Tibial artery (tissue), 4 donors: Measurements from ENCODE around the gene IQCE.

Experiments used
- DNase-seq, 2 donors: peaks; one replicate each; pipeline ENCODE4 v3.0.0-alpha.2; 2019
- H3K27ac ChIP-seq, 2 donors: fragments of 200-600 bp; sonication (generic) in 1 of 2; 1 replicate in 1 of 2; 2 replicates in 1 of 2; pipeline ENCODE4 v1.5.1; 2018 to 2019; ENCODE audit warnings: mild to moderate bottlenecking in 1 of 2
- H3K27me3 ChIP-seq, 2 donors: fragments of 200-600 bp; sonication (generic) in 1 of 2; one replicate each; pipeline versions ENCODE4 v1.5.1 to v1.6.0; 2016 to 2019
- H3K36me3 ChIP-seq, 3 donors: fragments of 200-600 bp; sonication (generic) in 2 of 3; one replicate each; pipeline ENCODE4 v1.5.1; 2016 to 2019; ENCODE audit warnings: mild to moderate bottlenecking in 2 of 3
- H3K4me1 ChIP-seq, 4 donors: fragments of 200-600 bp; sonication (generic) in 2 of 4; 1 replicate in 3 of 4; 2 replicates in 1 of 4; pipeline ENCODE4 v1.5.1; 2016 to 2019
- H3K4me3 ChIP-seq, 2 donors: fragments of 200-600 bp; sonication (generic) in 1 of 2; 1 replicate in 1 of 2; 2 replicates in 1 of 2; pipeline ENCODE4 v1.5.1; 2018 to 2019; ENCODE audit warnings: mild to moderate bottlenecking in 2 of 2
- H3K9me3 ChIP-seq, 3 donors: fragments of 200-600 bp; sonication (generic) in 1 of 3; one replicate each; pipeline ENCODE4 v1.5.1; 2016 to 2019
- intact Hi-C: fragments of 100-400 bp; cut with DNase I; formaldehyde crosslinking; loops from one replicate; pipeline ENCODE4 v1.15.0; 2023; ENCODE audit warnings: low total_unique reads
- TF ChIP-seq, protein P1 (sequence below), 2 experiments: fragments of 200-600 bp in 1 of 2; fragments of 450-650 bp in 1 of 2; IDR thresholded peaks; one replicate each; pipeline ENCODE4 v1.5.1; 2017 to 2019; ENCODE audit warnings: antibody characterized with exemption in 2 of 2, mild to moderate bottlenecking in 1 of 2, moderate library complexity in 1 of 2

The IQCE gene

DNA sequence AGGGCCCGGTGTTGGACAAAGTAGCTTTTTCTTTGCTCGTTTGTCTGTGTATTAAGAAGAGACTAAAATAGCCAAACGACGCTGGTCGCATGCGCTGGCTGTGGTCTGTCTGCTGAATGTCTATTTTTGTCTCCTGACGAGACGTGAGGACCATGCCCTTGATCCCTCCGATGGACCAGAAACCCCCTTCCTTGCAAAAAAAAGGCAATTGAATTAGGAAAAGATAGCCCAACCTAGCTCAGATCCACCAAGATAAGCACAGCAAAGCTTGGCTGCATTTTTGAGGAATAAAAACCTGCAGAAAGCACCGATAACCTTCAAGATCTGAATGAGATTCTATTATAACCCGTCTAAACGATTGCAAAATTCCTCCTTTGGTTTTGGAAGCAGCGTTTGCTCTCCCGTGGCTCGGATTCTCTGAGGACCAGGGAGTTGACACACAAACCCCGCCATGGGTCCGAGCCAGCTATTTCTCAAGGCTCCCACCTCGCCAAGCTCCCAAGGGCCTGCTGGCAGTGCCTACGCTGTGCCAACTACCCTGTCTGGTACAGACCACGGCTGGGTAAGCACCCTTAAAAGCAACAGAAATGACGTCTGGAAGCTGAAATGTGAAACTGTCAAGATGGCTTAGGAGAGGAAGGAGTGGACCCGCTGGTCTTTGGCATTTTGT lies 55.3 kb downstream of the IQCE start:
- TF ChIP-seq, protein P1, sequence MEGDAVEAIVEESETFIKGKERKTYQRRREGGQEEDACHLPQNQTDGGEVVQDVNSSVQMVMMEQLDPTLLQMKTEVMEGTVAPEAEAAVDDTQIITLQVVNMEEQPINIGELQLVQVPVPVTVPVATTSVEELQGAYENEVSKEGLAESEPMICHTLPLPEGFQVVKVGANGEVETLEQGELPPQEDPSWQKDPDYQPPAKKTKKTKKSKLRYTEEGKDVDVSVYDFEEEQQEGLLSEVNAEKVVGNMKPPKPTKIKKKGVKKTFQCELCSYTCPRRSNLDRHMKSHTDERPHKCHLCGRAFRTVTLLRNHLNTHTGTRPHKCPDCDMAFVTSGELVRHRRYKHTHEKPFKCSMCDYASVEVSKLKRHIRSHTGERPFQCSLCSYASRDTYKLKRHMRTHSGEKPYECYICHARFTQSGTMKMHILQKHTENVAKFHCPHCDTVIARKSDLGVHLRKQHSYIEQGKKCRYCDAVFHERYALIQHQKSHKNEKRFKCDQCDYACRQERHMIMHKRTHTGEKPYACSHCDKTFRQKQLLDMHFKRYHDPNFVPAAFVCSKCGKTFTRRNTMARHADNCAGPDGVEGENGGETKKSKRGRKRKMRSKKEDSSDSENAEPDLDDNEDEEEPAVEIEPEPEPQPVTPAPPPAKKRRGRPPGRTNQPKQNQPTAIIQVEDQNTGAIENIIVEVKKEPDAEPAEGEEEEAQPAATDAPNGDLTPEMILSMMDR (IDR thresholded peaks at IDR 0.05) = no peak
- intact Hi-C loops = loop anchor here (5.0 kb wide), 1 partner anchor 57 kb away; the partner anchor contains the start of genes BRAT1 and IQCE
- no peaks in the 10 kb centered on the region for H3K27me3 ChIP-seq
- H3K4me1 ChIP-seq = peaks cover 6 to 64% (median 56%) of the 10 kb centered on the region in 4 donors
- peaks cover 0 to 16% (median 0%) of the 10 kb centered on the region in 3 donors for H3K36me3 ChIP-seq
- peak overlapping the region; percentile 89 to 93 for H3K27ac ChIP-seq
- H3K4me3 ChIP-seq = peak overlapping the region; percentile 34 to 35
- peak; percentile 87 to 98 for DNase-seq
- H3K9me3 ChIP-seq = no peaks in the 10 kb centered on the region

DNA sequence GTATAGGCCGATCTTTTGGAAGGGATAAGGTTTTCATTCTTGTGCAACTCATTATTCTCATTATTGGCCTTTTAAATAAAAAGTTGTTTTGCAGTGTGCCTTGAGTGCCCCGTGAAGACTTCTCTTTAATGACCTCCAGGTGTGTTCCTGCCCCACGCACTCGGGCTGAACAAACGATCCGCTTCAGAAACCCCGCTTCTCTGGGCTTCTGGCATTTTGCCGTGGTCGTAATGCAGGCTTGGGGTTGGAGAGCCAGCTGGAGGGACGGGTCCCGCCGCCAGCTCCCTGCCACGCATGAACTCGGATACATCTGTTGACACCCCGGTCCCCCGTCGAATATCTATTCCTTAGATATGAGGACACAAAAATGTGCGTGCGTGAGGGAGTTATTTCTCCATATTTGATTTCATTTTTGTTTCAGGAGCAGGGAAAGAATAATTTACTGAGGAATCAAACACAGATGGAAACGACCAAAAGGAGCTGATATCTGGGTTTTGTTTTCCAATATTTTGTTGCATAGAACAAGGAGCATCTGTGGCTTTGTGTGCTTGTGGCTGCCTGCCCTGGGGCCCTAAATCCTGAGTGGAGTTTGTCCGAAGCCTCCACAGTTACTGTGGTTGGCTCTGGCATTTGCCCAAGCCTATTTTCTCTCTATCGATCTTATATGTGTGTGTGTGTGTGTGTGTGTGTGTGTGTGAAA lies 56.0 kb downstream of the IQCE start:
- H3K36me3 ChIP-seq = peaks cover 0 to 16% (median 0%) of the 10 kb centered on the region in 3 donors
- DNase-seq = no peak
- peak overlapping the region; percentile 34 to 35 for H3K4me3 ChIP-seq
- TF ChIP-seq, protein P1 (IDR thresholded peaks at IDR 0.05) = no peak
- no peaks in the 10 kb centered on the region for H3K27me3 ChIP-seq
- H3K4me1 ChIP-seq = peaks cover 6 to 71% (median 61%) of the 10 kb centered on the region in 4 donors
- peak overlapping the region; percentile 89 to 93 for H3K27ac ChIP-seq
- no peaks in the 10 kb centered on the region for H3K9me3 ChIP-seq
- intact Hi-C loops = loop anchor here (5.0 kb wide), 1 partner anchor 57 kb away; the partner anchor contains the start of genes BRAT1 and IQCE

DNA sequence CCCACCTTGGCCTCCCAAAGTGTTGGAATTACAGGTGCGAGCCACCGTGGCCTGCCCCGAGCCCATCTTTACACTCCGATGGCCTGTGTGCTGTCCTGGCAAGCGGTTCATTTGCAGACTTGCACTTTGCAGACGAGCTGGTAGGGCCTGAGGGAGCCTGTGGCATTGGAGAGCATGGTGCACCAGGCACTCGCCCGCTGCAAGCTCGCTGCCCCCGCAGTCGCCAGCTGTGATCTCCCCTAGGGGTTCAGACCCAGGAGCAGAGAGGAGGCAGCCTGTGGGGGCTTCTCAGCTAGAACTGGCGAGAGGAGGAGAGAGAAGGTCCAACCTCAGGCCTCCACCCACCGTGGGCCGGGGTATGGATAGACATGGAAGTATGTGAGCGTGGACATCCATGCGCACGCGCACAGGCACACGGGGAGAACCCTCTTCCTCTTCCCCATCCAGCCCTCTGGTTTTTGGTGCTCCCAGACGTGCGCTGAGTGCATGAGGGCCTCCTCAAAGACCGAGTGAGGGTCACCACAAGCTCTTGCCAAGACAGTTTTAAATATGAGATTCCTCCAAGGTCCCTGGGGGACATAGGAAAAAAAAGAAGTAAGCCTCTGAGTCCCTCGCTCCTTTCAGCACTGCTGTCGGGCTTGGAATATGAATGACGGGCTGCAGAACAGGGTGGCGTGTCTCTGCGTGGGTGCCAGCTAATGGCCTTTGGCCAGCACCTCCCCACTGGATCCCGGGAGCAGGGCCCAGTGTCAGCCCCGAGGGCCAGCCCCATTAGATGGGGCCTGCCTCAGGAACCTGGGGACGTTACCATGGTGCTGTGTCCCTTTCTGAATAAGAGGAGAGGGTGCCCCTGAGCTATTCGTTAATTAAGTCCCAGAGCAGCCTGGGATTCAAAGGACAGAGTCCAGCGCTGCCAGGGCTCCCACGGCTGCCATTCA lies 57.9 kb downstream of the IQCE start:
- Histone ChIP-seq H3K4me1 (peaks cover 6 to 82% (median 70%) of the 10 kb centered on the region in 4 donors), H3K9me3 (no peaks in the 10 kb centered on the region), H3K36me3 (no peaks in the 10 kb centered on the region), H3K4me3 (peak overlapping the region; percentile 14 to 25), H3K27ac (peak overlapping the region; percentile 27 to 89), H3K27me3 (no peaks in the 10 kb centered on the region)
- TF ChIP-seq, protein P1 (IDR thresholded peaks at IDR 0.05) = no peak
- intact Hi-C loops = no loop called here
- peak in 1 of 2 donors; percentile 86 for DNase-seq

DNA sequence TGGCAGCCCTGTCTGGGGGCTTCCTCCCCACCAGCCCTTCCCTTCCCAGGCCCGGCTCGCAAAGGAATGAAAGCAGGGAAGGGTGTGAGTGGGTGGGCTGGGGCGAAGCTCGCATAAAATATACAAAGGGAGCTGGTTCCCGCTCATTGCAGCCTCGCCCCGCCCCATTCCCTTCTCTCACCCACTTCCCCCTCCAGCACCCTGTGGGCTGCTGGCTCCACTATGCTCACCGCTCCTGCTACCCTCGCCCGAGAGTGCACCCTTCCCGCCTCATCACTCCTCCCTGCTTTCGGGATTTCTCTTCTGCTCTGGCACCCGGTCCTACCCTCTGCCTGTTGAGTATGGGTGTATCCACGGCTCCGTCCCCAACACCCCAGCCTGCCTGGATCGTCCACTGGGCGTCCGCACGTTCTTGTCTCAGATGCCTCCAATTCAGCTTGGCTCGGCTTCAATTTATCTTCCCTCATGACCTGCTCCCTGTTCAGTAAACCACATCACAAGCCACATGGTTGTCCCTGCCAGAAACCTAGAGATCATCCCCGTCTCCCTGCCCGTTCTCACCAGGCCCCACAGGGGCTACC lies 58.6 kb downstream of the IQCE start:
- Histone ChIP-seq H3K9me3 (no peaks in the 10 kb centered on the region), H3K4me1 (peaks cover 6 to 89% (median 75%) of the 10 kb centered on the region in 4 donors), H3K4me3 (peak overlapping the region; percentile 14 to 25), H3K27me3 (no peaks in the 10 kb centered on the region), H3K27ac (peak overlapping the region; percentile 27 to 89), H3K36me3 (no peaks in the 10 kb centered on the region)
- intact Hi-C loops = no loop called here
- DNase-seq = no peak
- TF ChIP-seq, protein P1 (IDR thresholded peaks at IDR 0.05) = no peak

DNA sequence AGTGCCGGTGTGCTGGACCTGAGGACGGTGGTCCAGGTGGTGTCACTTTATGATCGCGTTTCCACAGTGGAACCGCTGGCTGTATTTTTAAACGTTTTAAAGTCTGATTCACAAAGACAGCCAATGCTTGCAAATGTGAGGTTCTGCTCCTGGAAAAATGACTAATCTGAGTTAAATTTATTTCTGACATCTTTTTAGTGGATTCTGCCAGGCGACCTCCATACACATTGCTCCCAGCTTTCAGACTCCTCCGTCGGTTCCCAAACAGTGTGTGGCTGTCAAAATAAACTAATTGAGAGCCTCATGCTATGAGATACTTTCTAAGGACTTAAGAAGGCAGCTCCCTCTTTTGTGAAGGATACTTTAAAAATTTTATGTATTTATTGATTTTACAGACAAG lies 60.3 kb downstream of the IQCE start:
- Histone ChIP-seq H3K9me3 (no peaks in the 10 kb centered on the region), H3K4me1 (peaks cover 3 to 79% (median 67%) of the 10 kb centered on the region in 4 donors), H3K4me3 (peak overlapping the region; percentile 17 to 18), H3K27ac (peak overlapping the region; percentile 43 to 54), H3K36me3 (no peaks in the 10 kb centered on the region), H3K27me3 (no peaks in the 10 kb centered on the region)
- intact Hi-C loops = no loop called here
- TF ChIP-seq, protein P1 (IDR thresholded peaks at IDR 0.05) = no peak
- DNase-seq = no peak
